Right cardiac atrium (tissue), 5 donors: ENCODE measurements around the gene TBX15. TPM values are rescaled to one million over a fixed set of nuclear protein-coding genes. Genes with fewer than 3 reads are reported as not detected.

Experiments
- ATAC-seq, 2 donors: fragments of 200-7000 bp; cut with Tn5 transposase; one replicate each; pipeline versions ENCODE4 v1.8.0 to v1.9.1; 2020; ENCODE audit warnings: moderate library complexity in 2 of 2, mild to moderate bottlenecking in 1 of 2
- DNase-seq, 3 donors: peaks; one replicate each; pipeline ENCODE4 v3.0.0-alpha.2; 2020
- H3K27ac ChIP-seq: one replicate; pipeline ENCODE4 v1.5.1; 2013; ENCODE audit warnings: mild to moderate bottlenecking, low read length, control low read depth, moderate library complexity
- H3K27me3 ChIP-seq: one replicate; pipeline ENCODE4 v1.6.1; 2013; ENCODE audit not compliant: control insufficient read depth, insufficient read depth
- H3K4me1 ChIP-seq: one replicate; pipeline ENCODE4 v1.6.1; 2013; ENCODE audit warnings: low read length; ENCODE audit not compliant: control insufficient read depth, insufficient read depth
- H3K4me3 ChIP-seq: one replicate; pipeline ENCODE4 v1.5.1; 2013; ENCODE audit warnings: low read length, control low read depth
- H3K9me3 ChIP-seq: one replicate; pipeline ENCODE4 v1.6.1; 2013; ENCODE audit warnings: low read length; ENCODE audit not compliant: control insufficient read depth
- WGBS: extraction: QIAGEN DNeasy Blood & Tissue Kit; methylation state at CpG from one replicate; pipeline ENCODE4 v1.1.7; 2013; 5-methylcytosine and 5-hydroxymethylcytosine counted together
- intact Hi-C, 4 donors: fragments of 100-400 bp; cut with DNase I; formaldehyde crosslinking; loops; one replicate each; pipeline versions ENCODE4 v1.11.0 to v1.14.0; 2022 to 2023
- polyA plus RNA-seq: library from polyadenylated mRNA; stranded (reverse); fragments of 200-250 nt; gene quantifications from one replicate; pipeline ENCODE4 v1.2.3, GENCODE V29; 2013
- total RNA-seq, 4 donors: library from RNA; stranded (reverse); fragmentation: NEBNext Ultra II Directional; extraction: Animal tissue kit (Norgen Biotek cat#: 25700); gene quantifications; one replicate each; pipeline ENCODE4 v1.2.1, GENCODE V29; 2021
- donor health status: healthy with polysubstance abuse.
- donor health status: DM: no; HTN: yes; CAD: no.
- donor health status: DM: no; HTN: no; CAD: no.
- donor health status: DM: no; HTN: yes; CAD: no; lungs with severe emphysema.
- donor health status: DM: yes; HTN: yes; CAD: no.

Gene TBX15
- total and polyA plus RNA-seq, 5 donors = 1.1 to 4.4 (median 2.3) TPM

- 42% methylated on average over 2 of the region's 2 CpGs for WGBS
- Histone ChIP-seq H3K27ac (no peak overlapping the region), H3K4me3 (no peak overlapping the region), H3K9me3 (no peaks in the 10 kb centered on the region), H3K4me1 (peaks cover 5% of the 10 kb centered on the region), H3K27me3 (no peaks in the 10 kb centered on the region)
- DNase-seq = no peak
- intact Hi-C loops = no loop called here
- ATAC-seq = no peak
These were observed 36.7 kb downstream of the TBX15 start for GRCh38 chr1:118951270-118951936.

- H3K4me3 ChIP-seq = no peak overlapping the region
- H3K27ac ChIP-seq = no peak overlapping the region
- H3K4me1 ChIP-seq = peaks cover 5% of the 10 kb centered on the region
- ATAC-seq = peak; percentile 54 to 83
- 64% methylated on average over 2 of the region's 2 CpGs for WGBS
- no peaks in the 10 kb centered on the region for H3K27me3 ChIP-seq
- no peaks in the 10 kb centered on the region for H3K9me3 ChIP-seq
- DNase-seq = peak in 2 of 3 donors; percentile 33
- intact Hi-C loops = no loop called here
These were observed 38.8 kb downstream of the TBX15 start for GRCh38 chr1:118949315-118949714.

- ATAC-seq (no peak), DNase-seq (no peak)
- peaks cover 5% of the 10 kb centered on the region for H3K4me1 ChIP-seq
- intact Hi-C loops = no loop called here
- H3K9me3 ChIP-seq = no peaks in the 10 kb centered on the region
- no peak overlapping the region for H3K4me3 ChIP-seq
- no peak overlapping the region for H3K27ac ChIP-seq
- WGBS = 55% methylated on average over 1 of the region's 1 CpG
- H3K27me3 ChIP-seq = no peaks in the 10 kb centered on the region
These were observed 39.3 kb downstream of the TBX15 start for GRCh38 chr1:118948846-118949245.

GRCh38 chr1:118948351-118948750, 39.8 kb downstream of the TBX15 start:
- Histone ChIP-seq H3K9me3 (no peaks in the 10 kb centered on the region), H3K4me3 (no peak overlapping the region), H3K27me3 (no peaks in the 10 kb centered on the region), H3K4me1 (peaks cover 5% of the 10 kb centered on the region), H3K27ac (no peak overlapping the region)
- ATAC-seq (no peak), DNase-seq (no peak)
- intact Hi-C loops = no loop called here

- no peaks in the 10 kb centered on the region for H3K27me3 ChIP-seq
- intact Hi-C loops = no loop called here
- ATAC-seq (no peak), DNase-seq (no peak)
- no peaks in the 10 kb centered on the region for H3K9me3 ChIP-seq
- no peak overlapping the region for H3K4me3 ChIP-seq
- no peak overlapping the region for H3K27ac ChIP-seq
- peaks cover 5% of the 10 kb centered on the region for H3K4me1 ChIP-seq
- 81% methylated on average over 2 of the region's 2 CpGs for WGBS
These were observed 40.4 kb downstream of the TBX15 start for GRCh38 chr1:118947790-118948189.

- WGBS = 85% methylated on average over 3 of the region's 3 CpGs
- intact Hi-C loops = no loop called here
- Histone ChIP-seq H3K4me3 (no peak overlapping the region), H3K9me3 (no peaks in the 10 kb centered on the region), H3K4me1 (peaks cover 5% of the 10 kb centered on the region), H3K27me3 (no peaks in the 10 kb centered on the region), H3K27ac (no peak overlapping the region)
- ATAC-seq = no peak
- DNase-seq = no peak
These were observed 41.0 kb downstream of the TBX15 start for GRCh38 chr1:118947003-118947765.

GRCh38 chr1:118945489-118945888, 42.7 kb downstream of the TBX15 start:
- H3K4me3 ChIP-seq = no peak overlapping the region
- WGBS = 33% methylated on average over 1 of the region's 1 CpG
- DNase-seq (no peak), ATAC-seq (no peak)
- H3K9me3 ChIP-seq = no peaks in the 10 kb centered on the region
- H3K27me3 ChIP-seq = no peaks in the 10 kb centered on the region
- H3K27ac ChIP-seq = no peak overlapping the region
- intact Hi-C loops = no loop called here
- peaks cover 5% of the 10 kb centered on the region for H3K4me1 ChIP-seq

- 52% methylated on average over 4 of the region's 4 CpGs for WGBS
- Histone ChIP-seq H3K4me3 (no peak overlapping the region), H3K9me3 (no peaks in the 10 kb centered on the region), H3K4me1 (peaks cover 4% of the 10 kb centered on the region), H3K27me3 (no peaks in the 10 kb centered on the region), H3K27ac (no peak overlapping the region)
- peak in 1 of 2 donors; percentile 40 for ATAC-seq
- intact Hi-C loops = no loop called here
- no peak for DNase-seq
These were observed 43.6 kb downstream of the TBX15 start for GRCh38 chr1:118944546-118944945.

- peaks cover 3% of the 10 kb centered on the region for H3K4me1 ChIP-seq
- H3K27ac ChIP-seq = no peak overlapping the region
- no peak for ATAC-seq
These were observed 44.0 kb downstream of the TBX15 start for GRCh38 chr1:118944133-118944532.

GRCh38 chr1:118940957-118941356, 47.2 kb downstream of the TBX15 start:
- intact Hi-C loops = no loop called here
- Histone ChIP-seq H3K27me3 (no peaks in the 10 kb centered on the region), H3K4me1 (no peaks in the 10 kb centered on the region), H3K9me3 (no peaks in the 10 kb centered on the region), H3K4me3 (no peak overlapping the region), H3K27ac (no peak overlapping the region)
- 66% methylated on average over 3 of the region's 3 CpGs for WGBS
- no peak for ATAC-seq
- DNase-seq = no peak

More at GRCh38 chr1:118944133-118944532, 44.0 kb downstream of the TBX15 start:
- no peaks in the 10 kb centered on the region for H3K9me3 ChIP-seq
- no peaks in the 10 kb centered on the region for H3K27me3 ChIP-seq
- H3K4me3 ChIP-seq = no peak overlapping the region
- 81% methylated on average over 2 of the region's 2 CpGs for WGBS
- intact Hi-C loops = no loop called here
- DNase-seq = no peak

GRCh38 chr1:118937413-118938072, 50.6 kb downstream of the TBX15 start:
- Histone ChIP-seq H3K27ac (no peak overlapping the region), H3K4me3 (no peak overlapping the region), H3K4me1 (no peaks in the 10 kb centered on the region), H3K27me3 (no peaks in the 10 kb centered on the region), H3K9me3 (no peaks in the 10 kb centered on the region)
- 62% methylated on average over 4 of the region's 4 CpGs for WGBS
- ATAC-seq (no peak), DNase-seq (no peak)
- intact Hi-C loops = loop anchor here in 1 of 4 donors (10.0 kb wide), 1 partner anchor 113 kb away; no protein-coding TSS in a partner anchor
